GM18870 (cell line): ENCODE measurements around the gene NLGN2.
"Not testable (repeated sequence)": the region's sequence is repeated elsewhere in the genome, so short reads cannot be mapped to it uniquely, and the experiment has no call there.

Experiments used
- ATAC-seq: cut with Tn5 transposase; IDR thresholded peaks from one replicate; pipeline ENCODE4 v1.9.1; 2021; ENCODE audit warnings: moderate library complexity; ENCODE audit not compliant: unreplicated experiment

Gene NLGN2

DNA sequence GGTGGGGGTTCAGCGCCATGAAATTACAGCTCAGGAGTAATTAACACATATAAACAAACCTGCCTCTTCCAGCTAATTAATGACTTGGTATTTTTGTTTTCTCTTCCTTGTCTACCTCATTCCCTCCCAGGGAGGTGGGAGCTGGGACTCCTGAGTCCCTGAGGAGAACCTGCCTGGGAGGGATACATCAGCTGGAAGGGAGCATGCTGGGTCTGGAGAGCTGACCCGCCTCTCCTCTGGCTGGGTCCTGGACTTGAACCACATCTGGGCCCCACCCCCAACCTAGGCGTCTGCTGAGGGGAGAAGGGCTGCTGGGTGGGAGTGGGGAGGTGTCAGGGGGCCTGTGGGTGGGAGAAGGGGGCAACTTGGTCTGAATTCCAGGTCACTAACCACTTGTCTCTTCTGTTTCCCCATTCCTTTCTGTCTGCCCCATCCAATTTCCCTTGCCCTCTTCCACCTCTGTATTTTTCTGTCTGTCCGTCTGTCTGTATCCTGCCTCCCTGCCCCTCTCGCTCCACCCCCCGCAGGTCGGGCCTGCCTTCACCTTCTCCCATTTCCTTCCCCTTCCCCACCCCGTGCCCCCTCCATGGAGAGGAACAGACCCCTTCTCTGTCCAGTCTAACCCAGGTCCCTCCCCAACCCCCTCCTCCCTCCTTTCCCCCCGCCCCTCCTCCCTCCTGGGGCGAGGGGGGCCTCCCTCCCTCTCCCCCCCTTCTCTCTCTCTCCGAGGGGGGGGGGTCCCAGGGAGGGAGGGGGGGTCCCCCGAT is at the start of gene NLGN2:
NLGN2 (plus strand) TSS at position 361 of the 767 bp plus-strand sequence. CDS start 411 bp downstream, outside the sequence.
- no peak for ATAC-seq

DNA sequence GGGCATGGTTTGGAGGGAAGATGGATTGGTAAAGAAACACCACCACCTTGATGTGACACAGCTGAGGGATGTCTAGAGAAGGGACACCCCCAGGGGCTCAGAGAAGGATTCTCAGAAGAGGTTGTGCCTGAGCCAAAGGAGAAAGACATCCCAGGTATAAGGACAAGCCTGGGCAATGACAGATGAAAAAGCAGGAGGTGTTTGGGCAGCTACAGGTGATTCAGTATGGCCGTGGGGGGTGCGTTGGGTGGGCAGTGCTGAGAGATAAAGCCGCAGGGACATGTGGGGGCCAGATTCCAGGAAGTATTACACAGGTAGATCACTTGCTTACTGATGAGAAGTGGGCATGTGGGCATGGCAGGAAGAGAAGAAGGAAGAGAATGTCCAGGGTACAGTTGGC is 45.7 kb upstream of the NLGN2 start:
- ATAC-seq: no peak

DNA sequence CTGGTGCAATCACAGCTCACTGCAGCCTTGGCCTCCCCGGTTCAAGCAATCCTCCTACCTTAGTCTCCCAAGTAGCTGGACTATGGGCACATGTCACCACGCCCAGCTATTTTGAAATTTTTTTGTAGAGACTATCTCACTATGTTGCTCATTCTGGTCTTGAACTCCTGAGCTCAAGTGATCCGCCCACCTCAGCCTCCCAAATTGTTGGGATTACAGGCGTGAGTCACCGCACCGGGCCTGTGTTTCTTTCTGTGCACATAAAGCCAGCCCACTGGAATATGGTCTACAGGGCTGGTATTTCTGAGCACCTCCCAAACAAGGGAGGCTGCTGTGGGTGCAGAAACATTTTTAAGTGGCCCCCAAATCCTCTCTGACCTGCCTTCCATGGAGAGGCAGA is 44.3 kb upstream of the NLGN2 start:
- no peak for ATAC-seq

DNA sequence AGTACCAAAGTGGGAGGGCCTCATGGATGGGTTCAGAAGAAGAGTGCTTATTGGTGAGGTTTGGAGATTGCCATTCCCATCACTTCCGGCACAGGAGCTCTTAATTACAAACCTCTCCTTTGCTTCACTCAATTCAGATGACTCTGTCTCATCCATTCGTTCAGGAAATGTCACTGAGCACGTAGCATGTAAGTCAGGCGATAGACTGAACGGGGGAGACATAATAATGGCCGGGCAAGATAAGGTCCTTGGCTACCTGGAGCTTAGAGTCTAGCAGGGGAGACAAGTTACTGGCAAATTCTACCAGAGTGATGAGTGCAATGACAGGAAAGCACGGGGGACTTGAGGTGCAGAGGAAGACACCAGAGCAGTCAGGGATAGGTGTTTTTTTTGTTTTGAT is 41.7 kb upstream of the NLGN2 start:
- not testable (repeated sequence) for ATAC-seq

DNA sequence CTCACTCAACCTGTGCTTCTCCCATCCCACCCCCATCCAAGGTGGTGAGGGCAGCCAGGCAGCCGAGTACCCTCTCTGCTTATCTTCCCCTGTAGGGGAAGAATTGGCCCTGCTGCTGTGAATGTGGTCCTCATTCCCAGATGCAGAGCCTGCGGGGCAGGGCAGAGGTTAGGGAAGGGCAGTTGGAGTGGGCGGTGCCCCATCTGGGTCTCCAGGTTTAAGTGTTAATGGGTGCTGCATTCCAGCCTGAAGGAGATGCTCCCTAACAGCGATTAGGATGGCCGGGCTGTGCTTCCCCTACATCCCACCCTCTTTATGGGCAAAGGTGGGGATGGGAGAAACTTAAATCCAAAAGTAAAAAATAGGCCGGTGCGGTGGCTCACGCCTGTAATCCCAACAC is 40.6 kb upstream of the NLGN2 start:
- ATAC-seq: no peak

GRCh38 chr17:7367918-7368598 is 39.6 kb upstream of the NLGN2 start:
- ATAC-seq: no peak

DNA sequence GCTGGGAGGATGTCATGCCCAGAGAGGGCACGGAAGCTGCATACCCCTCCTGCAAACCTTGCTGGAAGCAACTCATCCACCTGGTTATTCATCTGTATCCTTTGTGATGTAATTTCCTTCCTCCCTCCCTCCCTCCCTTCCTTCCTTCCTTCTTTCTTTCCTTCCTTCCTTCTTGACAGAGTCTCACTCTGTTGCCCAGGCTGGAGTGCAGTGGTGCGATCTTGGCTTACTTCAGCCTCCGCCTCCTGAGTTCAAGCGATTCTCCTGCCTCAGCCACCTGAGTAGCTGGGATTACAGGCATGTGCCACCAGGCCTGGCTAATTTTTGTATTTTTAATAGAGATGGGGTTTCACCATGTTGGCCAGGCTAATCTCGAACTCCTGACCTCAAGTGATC is 39.0 kb upstream of the NLGN2 start:
- ATAC-seq: not testable (repeated sequence)

DNA sequence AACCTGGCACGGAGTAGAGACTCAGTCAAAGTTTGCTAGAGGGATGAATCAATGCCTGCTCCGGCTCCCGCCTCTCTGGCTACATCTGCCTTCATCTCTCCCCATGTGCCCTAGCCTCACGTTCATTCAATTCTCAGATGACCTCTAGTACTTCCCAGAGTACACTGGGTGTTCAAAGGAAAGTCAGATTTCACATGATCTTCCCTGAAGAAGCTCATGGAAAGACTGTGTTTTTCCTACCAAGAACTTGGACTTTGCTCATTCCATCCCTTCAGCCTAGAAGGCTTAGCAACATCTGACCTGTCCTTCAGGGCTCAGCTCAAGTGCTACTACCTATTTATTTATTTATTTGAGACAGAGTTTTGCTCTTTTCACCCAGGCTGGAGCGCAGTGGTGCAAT is 37.8 kb upstream of the NLGN2 start:
- ATAC-seq: no peak

- no peak for ATAC-seq
Observed at GRCh38 chr17:7370853-7371252, 36.8 kb upstream of the NLGN2 start.

- ATAC-seq: no peak
Observed at GRCh38 chr17:7374353-7374752, 33.3 kb upstream of the NLGN2 start.

DNA sequence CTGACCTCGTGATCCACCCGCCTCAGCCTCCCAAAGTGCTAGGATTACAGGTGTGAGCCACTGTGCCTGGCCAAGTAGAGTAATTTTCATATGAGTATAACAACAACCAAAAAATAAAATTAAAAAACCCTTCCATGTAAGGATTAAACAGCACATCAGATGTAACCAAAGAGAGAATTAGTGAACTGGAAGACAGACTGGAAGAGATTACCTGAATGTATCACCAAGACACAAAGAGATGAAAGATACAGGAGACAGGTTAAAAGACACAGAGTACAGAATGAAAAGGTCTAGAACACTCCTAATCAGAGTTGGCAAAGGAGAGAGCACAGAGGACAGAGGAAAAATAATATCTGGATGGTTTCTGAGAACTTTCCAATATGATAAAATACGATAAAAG is 28.5 kb upstream of the NLGN2 start:
- no peak for ATAC-seq

DNA sequence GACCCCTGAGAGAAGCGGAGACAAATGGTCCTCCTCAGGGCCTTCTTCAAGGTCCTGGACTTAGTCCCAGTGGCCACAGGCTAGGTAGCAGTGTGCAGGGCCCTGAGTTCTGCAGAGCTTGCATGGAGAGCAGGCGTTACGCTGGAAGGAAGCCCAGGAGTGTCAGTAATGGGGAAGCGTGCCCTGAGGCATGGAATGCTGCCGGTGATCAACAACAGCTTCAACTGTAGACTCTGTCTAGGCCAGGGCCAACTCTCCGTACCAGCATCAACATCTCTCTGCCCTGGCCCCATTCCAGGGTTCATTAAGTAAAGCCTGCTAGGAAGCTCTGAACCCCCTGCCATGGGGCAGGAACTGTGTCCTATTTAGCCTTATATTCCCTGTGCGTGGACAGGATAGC is 27.3 kb upstream of the NLGN2 start:
- ATAC-seq: no peak

- ATAC-seq: no peak
Observed at GRCh38 chr17:7380855-7381683, 26.6 kb upstream of the NLGN2 start, which contains the start of gene TNK1. TSS of gene TNK1 (plus strand) at chr17:7381089. CDS start at chr17:7382927, 1,838 bp downstream.

- no peak for ATAC-seq
Observed at GRCh38 chr17:7382901-7383300, 24.7 kb upstream of the NLGN2 start.

- no peak for ATAC-seq
Observed at GRCh38 chr17:7383371-7383741, 24.3 kb upstream of the NLGN2 start.

GRCh38 chr17:7383742-7384488 is 23.7 kb upstream of the NLGN2 start:
- no peak for ATAC-seq

- no peak for ATAC-seq
Observed at GRCh38 chr17:7384489-7385081, 23.1 kb upstream of the NLGN2 start.

DNA sequence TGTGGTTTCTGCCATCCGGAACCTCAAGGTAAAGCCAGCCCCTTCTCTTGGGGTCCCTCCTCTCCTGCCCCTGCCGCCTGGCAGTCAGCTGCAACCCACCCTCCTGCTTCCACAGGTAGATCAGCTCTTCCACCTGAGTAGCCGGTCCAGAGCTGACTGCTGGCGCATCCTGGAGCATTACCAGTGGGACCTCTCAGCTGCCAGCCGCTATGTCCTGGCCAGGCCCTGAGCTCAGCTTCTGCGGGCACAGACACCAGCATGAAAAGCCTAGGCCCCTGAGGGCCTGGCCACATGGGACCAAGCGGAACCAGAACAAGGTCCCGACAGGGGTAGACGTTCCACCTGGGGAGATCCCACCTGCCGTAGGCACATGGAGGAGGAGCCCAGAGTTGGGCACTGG is 18.8 kb upstream of the NLGN2 start:
- ATAC-seq: no peak

DNA sequence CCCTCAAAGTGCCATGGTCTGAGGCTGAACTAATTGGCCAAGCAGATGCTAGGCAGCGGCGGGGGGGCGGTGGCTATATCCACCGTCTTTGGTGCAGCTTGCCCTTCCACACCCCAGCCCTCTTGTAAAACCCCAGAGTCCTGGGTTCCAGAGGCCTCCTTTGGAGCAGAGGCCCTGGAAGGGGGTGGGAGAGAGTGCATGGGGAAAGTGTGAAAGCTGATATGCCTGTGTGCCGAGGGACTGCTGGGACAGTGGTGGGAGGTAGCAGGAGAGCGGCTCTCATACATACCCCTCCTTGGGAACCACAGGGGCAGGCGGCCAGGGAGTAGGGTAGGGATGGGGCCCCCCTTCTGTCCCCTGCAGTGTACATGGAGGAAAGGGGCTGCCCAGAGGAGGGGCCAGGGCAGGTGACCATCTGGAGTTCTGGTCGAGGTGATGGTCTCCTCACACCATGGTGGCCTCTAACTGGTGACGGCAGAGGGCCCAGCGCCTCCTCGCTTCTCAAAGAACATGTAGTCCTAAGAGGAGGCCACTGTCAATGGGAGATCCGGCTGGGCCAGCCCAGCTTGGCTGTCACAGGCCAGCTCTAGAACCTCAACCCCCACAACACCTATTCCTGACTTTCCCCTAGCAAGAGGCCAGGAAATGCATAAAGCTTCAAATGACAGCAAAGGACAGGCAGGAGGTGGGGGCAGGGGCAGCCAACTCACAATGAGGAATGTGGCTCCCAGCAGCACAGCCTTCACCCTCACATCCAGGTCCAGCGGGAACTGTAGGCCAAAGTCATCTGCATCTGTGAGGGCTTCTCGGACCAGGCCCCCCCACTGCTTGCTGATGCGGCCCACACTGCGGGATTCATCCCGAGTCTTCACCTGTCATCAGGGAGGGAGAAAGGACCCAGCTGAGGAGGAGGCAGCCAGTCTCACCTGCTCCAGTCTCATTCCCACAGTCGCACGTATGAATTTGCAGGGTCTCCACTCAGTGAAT is 17.4 kb upstream of the NLGN2 start:
- ATAC-seq: no peak
